DMS79 treated with DMSO at 0.1 percent for 48 hours (cell line): ENCODE data around the gene CADM4.
"Not testable (repeated sequence)": the region's sequence is repeated elsewhere in the genome, so short reads cannot be mapped to it uniquely, and the experiment has no call there.

Experiments
- DNase-seq: peaks from one replicate; lab custom pipeline; 2025; lab: John Stamatoyannopoulos, UW

The CADM4 gene

GRCh38 chr19:43607238-43608205 lies 32.1 kb downstream of the CADM4 start:
- no peak for DNase-seq

- no peak for DNase-seq
Measured at GRCh38 chr19:43606569-43607229, 33.0 kb downstream of the CADM4 start.

- DNase-seq: no peak
Measured at GRCh38 chr19:43605875-43606568, 33.6 kb downstream of the CADM4 start.

- not testable (repeated sequence) for DNase-seq
Measured at GRCh38 chr19:43600326-43600725, 39.3 kb downstream of the CADM4 start.

GRCh38 chr19:43599635-43600295 lies 39.9 kb downstream of the CADM4 start:
- no peak for DNase-seq

GRCh38 chr19:43598445-43599240 lies 41.0 kb downstream of the CADM4 start:
- DNase-seq: no peak

- no peak for DNase-seq
Measured at GRCh38 chr19:43597876-43598275, 41.8 kb downstream of the CADM4 start.

- DNase-seq: no peak
Measured at GRCh38 chr19:43596842-43597461, 42.7 kb downstream of the CADM4 start.

GRCh38 chr19:43595999-43596841 lies 43.4 kb downstream of the CADM4 start, which contains the start of the genes IRGQ and ZNF576:
TSS of gene IRGQ (minus strand) at chr19:43596134. CDS start at chr19:43595338, 796 bp downstream.
TSS of gene ZNF576 (plus strand) at chr19:43596595. CDS start at chr19:43597109, 514 bp downstream.
- DNase-seq: peak; percentile 98

GRCh38 chr19:43595605-43595998 lies 44.0 kb downstream of the CADM4 start:
- DNase-seq: no peak

GRCh38 chr19:43594710-43595604 lies 44.7 kb downstream of the CADM4 start:
- peak; percentile 41 for DNase-seq

- no peak for DNase-seq
Measured at GRCh38 chr19:43594081-43594697, 45.5 kb downstream of the CADM4 start.

GRCh38 chr19:43592800-43593350 lies 46.8 kb downstream of the CADM4 start:
- no peak for DNase-seq

GRCh38 chr19:43591904-43592772 lies 47.5 kb downstream of the CADM4 start:
- DNase-seq: no peak

- no peak for DNase-seq
Measured at GRCh38 chr19:43589678-43590077, 50.0 kb downstream of the CADM4 start.

- no peak for DNase-seq
Measured at GRCh38 chr19:43589277-43589676, 50.4 kb downstream of the CADM4 start.

- DNase-seq: not testable (repeated sequence)
Measured at GRCh38 chr19:43587029-43587428, 52.6 kb downstream of the CADM4 start.
